NCI-H524 treated with DMSO at 0.1 percent for 48 hours (cell line): ENCODE measurements around the gene SNORC.

Experiments used
- DNase-seq: peaks from one replicate; lab custom pipeline; 2025; lab: John Stamatoyannopoulos, UW

SNORC gene

GRCh38 chr2:232926431-232926939, 56.4 kb downstream of the SNORC start:
- no peak for DNase-seq

- no peak for DNase-seq
These were observed 57.1 kb downstream of the SNORC start for GRCh38 chr2:232927032-232927792.

GRCh38 chr2:232927793-232928550, 57.9 kb downstream of the SNORC start:
- no peak for DNase-seq
